GM19023 (cell line): ENCODE measurements around the gene KCNQ5.

Experiments
- ATAC-seq: cut with Tn5 transposase; IDR thresholded peaks from one replicate; pipeline ENCODE4 v1.9.1; 2021; ENCODE audit warnings: mild to moderate bottlenecking, moderate library complexity; ENCODE audit not compliant: unreplicated experiment

Gene KCNQ5

DNA sequence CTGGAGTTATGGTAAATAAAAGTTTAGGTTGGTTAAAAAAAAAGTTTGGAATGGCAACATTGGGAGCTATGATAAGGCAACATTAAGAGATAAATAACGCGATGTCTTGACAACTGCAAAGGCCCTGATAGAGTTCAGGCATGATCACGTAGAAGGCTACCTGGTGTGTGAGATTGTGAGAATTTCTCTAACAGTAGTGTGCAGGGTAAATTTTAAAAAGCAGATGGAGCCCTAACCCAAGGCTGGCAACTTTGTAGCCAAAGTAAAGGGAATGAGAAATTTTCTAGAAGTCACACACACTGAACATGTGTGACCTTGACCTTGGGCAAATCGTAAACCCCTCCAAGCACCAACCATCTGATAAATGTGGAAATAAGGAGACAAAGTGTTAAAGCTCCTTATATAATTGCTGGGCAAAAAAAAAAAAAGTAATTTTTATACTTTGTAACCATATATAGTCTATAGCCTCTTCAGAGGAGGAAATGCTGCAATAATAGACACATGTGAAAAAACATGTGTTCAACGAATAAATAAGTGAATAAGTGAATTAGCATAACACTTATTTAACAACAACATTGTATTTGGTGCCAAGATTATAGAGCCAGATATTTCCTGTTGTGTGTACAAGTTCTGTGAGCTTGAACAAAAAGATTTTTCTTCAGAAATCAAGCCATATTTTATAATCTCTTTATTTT lies 18.2 kb downstream of the KCNQ5 start:
- no peak for ATAC-seq

DNA sequence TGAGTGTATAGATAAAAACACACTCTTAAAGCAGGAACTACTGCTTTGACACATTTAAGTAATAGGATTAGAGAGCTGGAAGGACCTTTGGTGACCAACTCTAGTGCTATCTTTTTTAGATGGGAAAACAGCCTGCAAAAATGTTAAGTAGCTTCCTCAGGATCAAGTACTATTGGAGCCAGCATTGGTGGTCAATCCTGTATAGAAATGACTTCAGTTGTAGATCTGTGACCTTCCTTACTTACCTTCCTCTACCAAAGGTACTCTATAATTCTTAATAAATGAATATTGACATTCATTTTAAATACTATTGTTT lies 18.7 kb downstream of the KCNQ5 start:
- no peak for ATAC-seq

DNA sequence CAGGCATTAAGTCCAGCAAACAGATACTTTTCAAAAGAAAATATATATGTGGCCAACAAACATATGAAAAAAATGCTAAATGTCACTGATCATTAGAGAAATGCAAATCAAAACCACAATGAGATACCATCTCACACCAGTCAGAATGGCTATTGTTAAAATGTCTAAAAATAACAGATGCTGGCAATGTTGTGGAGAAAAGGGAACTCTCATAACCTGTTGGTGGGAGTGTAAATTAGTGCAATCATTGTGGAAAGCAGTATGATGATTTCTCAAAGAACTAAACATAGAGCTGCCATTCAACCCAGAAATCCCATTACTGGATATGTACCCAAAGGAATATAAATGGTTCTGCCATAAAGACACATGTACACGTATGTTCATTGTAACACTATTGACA lies 20.6 kb downstream of the KCNQ5 start:
- ATAC-seq, result no peak

DNA sequence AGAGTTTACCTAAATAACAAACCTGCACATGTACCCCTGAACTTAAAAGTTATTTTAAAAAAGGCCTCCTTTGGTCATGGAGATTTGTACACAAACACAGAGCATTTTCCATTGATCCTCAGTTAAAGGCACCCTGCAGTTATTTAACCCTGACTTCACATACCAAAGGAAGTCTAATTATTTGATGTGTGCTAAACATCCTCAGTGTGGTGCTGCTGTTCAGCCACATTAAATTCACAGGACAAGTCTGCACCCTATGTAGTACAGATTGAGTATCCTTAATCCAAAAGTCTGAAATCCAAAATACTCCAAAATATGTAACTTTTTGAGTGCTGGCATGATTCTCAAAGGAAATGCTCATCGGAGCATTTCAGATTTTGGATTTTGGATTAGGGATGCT lies 21.4 kb downstream of the KCNQ5 start:
- ATAC-seq, result no peak

DNA sequence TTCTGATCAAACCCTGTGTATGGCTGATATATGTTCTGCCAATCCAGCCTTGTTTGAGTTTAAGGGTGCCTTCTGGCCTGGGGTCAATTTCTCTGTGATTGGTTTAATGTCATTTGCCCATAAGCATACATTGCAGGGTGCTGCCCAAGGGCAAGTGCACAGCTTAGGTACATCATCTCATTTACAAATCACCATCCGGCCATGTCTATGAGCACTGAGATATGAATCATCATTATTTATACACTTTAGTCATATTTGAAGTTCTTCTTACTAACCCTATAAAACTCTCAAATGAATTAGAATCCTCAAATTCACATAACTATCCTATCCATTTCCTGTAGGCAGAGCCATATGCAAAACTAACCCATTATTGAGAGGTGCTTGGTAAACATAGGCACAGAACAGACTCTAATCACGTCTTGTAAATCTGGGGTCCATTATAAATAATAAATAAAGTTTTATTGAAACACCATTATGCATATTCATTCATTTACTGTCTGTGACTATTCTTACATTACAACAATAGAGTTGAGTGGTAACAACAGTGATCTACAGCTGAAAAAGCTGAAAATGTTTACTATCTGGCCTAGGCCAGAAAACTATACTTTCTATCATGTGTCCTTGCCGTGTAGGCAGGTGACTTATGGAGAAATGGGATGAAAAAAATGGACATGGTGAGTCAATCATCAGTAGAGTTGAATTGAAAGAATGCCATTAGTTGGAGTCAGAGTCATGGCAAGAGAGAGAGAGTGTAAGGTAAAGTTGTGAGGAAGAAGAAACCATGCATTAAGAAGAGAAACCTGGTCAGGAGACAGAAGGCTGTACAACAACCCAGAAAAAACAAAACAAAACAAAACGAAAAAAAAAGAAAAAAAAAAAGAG lies 25.0 kb downstream of the KCNQ5 start:
- ATAC-seq, result no peak

DNA sequence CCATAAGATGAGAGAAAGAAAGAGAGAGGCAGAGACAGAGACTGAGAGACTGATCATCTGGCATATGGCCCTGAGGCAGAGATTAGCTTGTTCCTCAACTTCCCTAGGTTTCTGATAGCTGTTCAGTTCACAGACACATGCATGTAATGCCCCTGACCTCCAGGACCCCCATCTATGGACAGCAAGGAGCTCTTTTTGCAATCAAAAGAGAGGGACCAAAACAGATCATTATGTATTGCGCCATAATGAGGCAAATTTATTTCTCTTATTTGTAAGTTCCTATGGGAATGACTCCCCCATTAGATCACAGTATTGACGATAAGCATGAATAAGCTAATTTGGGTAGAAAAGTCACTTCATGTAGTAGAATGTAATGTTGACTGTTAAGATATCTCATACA lies 25.6 kb downstream of the KCNQ5 start:
- no peak for ATAC-seq

DNA sequence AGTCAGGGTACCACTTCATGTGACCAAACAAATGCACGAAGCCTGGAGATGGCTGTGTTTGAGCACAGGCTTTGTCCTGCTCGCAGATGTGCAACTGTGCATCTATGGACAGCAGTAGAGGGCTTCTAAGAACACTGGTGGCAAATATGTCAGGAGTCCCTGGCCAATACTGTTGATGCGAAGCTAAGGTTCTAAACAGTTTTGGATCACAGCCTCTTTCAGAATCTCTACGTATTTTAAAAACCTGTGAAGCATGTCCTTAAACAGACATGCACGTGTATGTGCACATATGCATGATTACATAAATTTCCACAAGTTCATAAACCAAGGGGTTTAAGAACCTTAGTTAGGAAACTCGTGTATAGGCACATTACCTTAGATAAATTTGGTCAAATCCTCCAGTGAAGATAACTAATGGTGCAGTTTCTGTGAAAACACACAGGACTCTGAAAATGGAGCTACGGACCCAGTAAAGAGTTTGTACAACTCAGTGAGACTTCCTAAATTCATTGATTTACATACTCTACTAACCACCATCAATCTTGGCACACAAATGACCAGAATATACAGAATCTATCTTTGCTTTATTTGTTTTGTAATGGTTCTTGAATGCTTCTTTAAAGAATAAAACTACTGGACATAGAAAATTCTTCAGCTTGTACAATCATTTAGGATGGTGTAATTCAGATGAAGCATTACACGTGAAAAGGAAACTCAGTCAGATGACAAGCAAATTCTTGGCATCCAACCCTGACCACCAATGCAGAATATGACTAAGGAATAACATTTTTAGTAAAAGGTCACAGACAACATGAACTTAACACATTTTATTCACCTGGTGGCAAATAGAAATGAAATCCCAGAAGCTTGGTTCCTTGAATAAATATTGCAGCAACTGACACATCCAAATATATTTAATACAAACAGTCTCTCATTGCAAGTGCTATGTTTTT lies 27.4 kb downstream of the KCNQ5 start:
- ATAC-seq, result peak; percentile 71

DNA sequence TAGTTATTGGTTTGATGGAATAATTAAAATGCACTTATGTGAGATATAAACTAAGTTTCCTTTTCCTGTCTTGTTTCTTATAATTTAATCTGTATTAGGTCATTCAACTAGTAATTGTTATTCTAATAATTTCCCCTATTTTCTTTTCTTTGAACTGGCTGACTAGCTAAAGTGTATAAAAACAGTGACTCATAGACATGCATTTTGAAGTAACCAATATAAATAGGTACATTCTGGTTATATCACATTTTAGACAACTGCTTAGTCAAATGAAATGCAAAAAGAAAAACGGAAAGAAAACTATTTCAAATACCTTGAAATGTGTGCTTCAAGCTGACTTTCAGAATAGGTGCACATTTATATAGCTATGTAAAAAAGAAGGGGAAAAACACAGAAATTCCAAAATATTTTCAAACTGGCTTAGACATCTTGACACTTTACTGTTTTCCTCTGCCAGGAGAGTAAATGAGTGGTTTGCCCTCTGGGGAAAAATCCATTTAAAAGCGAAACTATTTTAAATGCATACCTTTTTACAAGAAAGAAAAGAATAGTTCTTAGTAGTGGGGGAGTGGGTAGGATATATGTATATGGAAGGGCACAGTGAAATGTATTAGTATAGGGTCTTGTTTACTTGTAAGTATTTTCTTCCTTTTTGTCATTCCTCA lies 28.3 kb downstream of the KCNQ5 start:
- no peak for ATAC-seq

DNA sequence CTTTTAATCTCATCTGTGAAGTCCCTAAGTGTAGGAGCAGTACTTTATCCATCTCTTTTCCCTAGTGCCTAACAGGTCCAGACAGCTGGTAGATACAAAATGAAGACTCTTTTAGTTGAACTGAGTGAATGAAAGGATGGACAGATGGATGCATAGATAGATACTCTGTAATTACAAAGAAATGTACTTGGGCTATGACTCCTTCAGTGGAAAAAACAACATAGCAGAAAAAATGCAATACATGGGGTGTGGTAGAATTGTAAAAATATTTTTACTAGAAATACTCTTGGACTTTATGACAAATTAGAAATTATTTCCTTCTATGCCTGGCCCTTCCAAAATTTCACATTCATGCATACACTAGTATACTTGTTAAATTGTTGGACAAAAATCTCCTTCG lies 29.3 kb downstream of the KCNQ5 start:
- no peak for ATAC-seq

DNA sequence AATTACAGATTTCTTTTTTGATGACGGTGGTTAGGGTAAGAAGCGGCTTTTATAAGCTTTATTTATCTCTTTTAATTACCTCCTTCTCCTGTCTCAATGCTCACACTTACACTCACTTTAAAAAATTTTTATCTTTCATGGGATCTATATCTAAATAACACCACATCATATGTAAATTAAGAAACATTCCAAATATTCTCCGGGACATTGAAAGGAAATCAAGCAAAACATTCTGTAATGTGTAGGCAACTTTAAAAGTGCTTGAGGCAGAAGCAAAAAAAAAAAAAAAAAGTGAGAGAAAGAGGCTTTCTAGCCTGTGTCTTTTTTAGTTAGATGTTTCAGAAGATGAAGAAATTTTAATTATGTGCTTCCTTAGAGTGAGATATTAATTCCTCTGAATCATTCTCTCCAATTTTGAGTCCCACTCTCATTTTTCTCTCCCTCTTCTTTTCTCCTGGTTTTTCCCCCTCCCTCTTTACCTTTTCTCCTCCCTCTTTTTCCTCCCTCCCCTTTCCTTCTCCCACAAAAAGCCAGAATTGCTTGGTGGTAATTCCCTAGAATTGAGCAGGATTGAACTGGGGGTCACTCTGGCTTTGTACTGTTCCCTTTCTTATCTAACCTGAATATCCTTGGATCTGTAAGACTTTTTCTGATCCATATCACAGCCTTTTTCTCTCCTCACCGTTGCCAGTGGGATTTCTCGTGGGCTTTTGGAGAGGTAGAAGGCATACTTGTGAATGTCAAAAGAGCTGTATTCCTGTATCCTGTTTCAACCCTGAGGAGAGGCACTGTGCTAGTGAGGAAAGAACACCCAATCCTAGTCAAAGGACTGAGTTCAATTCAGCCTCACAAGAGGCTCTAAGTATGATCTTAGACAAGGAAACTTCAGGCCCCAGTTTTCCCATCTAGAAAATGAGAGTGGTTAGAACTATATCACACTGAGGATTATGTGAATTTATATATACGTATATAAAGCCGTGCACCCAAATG lies 30.4 kb downstream of the KCNQ5 start:
- ATAC-seq, result no peak

DNA sequence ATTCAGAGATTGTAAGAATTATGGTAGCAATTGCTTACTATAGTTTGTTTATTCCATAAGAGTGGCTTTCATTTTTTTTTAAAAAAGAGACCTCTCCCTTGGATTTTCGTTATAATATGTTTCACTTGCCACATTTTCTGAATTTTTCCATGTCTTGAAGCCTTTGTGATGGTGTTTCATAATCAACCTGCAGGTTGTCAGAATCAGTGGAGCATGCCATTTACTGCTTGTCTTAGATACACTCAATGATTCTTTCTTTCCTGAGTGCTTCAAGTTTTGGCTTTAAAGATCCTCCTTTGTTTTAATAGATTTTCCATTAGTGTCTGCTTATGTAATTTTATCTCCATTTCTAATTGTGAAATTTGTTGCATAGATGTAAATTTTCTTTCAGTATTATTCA lies 31.2 kb downstream of the KCNQ5 start:
- ATAC-seq, result no peak

DNA sequence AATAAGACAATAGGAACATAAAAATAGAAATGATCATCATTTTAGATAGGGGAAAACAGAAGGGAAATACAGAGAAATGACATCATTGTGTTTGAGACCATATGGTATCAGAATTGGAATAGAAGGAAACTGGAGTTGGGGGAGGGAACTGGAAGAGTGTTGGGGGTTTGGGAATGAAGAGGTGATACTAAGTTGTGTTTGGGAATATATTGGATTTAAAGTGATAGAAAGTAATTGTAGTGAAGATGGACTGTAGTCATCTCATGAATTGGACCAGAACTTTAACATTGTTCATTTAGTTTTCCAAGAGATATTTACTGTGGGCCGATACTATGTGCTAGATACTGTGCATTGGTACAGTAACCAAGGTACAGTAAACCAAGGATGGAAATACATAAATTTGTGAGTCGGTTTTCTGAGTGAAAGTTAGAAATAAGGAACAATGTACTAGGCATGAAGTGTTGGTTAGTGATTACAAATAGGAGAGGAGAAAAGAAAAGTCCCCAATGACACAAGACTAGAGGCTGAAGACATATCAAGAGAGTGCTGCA lies 32.3 kb downstream of the KCNQ5 start:
- ATAC-seq, result peak; percentile 64

DNA sequence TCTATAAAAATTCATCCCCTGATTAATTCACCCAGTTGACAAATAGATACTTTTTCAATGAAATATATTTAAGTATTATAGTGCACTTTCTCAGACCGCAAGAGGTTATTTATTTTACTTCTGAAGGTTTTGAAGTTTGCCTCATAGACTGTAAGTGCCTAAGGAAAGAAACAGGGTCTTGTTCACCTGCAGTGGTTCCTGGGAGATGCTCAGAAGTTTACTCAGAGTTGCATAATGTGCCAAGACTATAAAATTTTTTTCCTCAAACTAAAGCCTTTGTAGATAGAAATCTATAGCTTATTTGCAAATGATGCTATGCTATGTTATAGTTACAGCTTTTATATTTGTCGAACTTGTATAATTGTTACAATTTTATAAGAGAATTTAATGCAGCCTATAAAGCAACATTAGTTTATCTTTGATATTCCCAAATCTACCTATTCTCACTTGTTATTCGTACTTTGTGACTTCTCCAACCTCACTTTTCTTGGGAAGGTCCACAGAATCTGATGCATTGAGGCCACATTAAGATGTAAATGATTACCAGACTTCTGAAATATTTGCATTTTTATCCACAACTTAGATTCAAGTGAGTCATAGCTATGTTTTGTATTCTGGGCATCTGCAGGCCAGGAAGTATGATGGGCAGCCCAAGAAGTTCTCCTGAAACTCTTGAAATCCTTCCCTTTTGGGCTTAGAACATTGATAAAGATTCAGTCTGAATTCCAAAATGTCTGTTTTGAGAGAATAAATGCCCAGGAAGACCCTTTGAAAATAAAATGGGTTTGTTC lies 35.7 kb downstream of the KCNQ5 start:
- ATAC-seq, result no peak

DNA sequence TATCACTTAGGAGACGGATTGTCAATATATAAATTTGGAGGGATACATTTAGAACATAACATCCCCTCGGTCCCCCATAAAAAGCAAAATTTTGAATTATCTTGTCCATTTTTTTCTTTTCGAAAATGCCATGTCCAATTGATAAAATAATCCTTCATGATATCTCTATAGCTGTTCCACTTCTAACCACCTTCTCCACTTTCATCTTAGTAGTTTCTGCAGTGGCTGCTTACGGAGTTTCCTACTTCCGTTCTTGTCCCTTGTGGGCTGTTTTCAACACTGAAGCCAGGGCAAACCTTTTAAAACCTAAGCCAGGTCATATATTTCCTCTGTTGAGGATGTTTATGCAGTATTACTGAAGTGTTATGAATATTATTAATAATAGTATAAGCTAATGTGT lies 37.9 kb downstream of the KCNQ5 start:
- no peak for ATAC-seq

DNA sequence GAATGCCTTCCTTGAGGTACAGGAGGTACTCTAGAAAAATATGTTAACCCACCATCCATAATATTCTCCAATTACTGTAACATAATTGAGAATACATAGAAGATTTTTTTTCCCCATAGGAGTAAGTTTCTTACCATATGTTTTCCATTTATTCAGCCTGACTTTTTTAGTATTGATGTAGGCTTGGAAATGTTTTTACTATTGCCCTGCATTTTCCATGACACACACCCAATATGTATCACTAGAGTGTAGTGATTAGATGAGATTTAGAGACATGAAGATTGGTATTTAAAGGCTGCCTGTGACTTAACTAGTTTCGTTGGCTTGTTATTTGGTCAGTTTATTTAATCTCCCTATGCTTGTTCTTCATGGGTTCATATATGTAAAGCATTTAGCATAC lies 39.5 kb downstream of the KCNQ5 start:
- ATAC-seq, result no peak

DNA sequence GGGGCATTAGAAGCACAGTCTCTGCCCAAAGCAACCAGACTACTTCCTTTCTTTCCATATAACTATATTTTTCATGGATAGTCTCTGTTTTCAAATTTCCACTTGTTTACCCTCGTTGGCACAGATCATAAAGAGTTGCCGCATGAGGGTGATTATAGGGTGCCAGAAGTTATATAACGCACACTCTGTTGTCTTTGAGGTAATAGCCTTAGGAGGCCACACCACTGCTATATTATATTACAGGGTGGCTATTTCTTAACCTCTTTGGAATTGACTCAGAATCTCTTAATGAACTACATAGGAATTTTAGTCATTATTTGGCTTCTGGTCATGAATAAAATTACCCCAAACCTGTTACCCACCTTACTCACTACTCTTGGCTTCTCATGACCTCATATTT lies 43.7 kb downstream of the KCNQ5 start:
- ATAC-seq, result no peak

DNA sequence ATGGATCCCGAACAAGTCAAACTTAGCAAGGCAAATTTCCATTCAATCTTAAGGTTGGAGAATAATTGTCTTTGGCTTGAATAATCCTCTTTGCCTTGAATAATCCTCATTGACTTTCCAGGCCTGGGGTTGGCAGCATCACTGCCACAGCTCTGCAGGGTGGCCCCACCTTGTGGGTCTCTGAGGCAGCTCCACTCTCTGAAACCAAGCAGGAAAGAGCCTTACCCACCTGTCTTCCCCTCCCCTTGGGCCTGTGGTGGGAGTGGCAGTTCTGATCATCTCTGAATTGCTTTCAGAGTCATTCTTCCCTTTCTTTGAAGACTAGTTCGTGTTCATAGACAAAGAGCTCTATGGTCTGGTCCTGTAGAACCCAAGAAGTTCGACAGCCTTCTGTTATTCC lies 47.5 kb downstream of the KCNQ5 start:
- ATAC-seq, result no peak

DNA sequence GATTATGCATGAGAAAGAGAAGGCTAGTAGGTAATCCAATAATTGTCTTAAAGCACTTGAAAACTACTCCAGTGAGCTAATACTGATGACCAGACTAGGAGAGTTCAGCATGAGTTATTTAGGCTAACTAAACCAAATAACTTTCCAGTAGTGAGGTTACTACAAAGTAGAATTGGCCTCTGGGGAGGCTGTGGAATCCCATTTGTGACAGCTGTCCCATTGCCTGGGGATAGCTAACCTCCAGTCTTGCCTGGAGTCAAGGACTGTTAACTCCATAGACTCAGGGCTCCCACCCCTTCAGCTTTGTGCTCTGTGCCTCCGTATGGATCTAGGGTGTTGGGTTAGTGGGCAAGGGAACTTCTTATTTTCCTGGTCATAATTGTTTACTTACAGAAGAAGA lies 51.0 kb downstream of the KCNQ5 start:
- ATAC-seq, result no peak

DNA sequence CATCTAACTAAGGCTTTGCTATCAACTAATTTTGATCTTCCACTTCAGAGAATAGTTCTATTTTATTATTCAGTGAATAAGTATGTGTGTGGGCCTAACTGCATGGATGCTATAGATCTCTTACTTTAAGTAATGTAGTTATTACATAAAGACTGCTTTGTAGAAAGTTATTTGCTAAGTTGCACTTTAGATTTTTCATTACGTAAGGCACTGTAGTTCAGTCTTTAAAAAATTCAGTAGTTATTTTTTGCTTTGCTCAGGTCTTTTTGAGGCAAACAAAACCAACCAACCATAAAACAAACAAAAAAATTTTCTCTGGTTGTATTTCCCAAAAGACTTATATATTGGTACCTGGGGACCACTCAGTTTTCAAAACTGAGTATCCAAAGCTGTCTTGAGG lies 53.0 kb downstream of the KCNQ5 start:
- ATAC-seq, result no peak
